GM21737 (cell line): ENCODE measurements around the gene LFNG.
"Not testable (repeated sequence)": the region's sequence is repeated elsewhere in the genome, so short reads cannot be mapped to it uniquely, and the experiment has no call there.

Source experiments
- ATAC-seq: cut with Tn5 transposase; IDR thresholded peaks from one replicate; pipeline ENCODE4 v1.9.1; 2021; ENCODE audit warnings: mild to moderate bottlenecking, moderate library complexity; ENCODE audit not compliant: unreplicated experiment

Gene LFNG

DNA sequence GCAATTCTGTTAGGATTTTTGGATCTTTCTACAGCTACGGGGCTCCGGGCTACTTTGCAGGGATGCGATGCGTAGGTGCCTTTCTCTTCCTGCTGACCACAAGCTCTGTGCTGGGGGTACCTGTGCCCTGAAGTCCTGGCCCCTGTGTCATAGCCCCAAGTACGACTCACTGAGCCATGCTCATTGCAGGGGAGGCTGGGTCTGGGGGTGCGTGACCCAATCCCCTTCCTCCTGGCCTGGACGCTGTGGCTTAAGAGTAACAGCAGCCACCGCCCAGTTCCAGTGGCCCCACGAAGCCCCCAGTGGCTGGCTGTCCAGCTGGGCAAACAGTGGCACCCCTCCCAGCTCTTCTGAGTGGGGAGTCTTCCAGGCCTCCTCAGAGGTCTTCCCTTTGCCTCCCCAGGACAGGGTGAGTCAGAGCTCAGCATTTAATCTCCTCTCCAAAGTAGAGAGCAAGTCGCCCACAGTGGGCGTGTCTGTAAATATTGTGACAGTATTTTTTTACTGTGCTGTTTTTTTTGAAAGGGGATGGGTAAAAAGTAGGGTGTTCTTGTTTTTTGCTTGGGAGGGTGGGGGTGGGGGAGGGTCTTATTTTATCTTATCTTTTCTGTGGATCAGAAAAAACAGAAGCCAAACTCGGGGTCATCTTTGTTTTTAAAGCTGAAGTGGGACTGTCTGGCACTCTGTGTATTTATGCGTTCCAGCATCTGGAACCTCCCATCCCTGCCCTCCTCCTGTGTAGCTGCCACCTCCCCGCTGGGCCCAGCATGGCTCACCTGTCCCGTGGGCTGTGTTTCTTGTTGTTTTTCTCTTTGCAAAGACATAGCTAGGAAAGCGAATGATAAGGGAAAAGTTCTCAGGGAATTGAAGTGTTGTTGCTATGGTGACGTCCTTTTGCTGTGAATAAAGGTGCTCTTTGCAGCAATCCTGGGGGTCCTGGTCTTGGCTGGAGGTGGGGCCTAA lies 8.2 kb downstream of the LFNG start:
- no peak for ATAC-seq

DNA sequence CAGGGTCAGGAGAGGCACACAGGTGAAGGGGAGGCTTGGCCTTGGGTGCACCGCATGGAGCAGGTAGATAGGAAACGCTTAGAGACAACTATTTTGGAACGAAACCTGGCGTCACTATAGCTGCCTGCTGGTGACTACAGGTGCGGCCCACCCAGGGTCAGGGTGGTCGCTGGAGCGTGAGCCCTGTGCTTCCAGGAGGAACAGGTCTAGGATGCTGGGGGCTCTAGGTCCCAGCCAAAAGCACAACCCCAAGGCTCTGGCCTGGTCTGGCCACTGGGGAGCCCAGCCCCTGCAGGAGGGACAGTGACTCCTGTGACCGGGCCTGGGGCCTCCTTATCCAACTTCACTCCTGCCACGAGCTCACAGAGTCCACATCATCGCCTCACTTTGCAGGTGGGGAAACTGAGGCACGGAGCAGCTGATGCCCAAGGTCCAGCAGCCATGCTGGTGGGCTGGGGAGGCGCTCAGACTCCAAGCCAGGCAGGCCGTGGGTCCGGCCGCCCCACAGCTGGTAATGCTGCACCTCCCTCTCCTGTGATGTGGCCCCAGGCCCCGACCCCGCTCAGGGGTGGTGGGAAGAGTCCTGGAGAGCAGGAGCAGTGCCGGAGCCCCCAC lies 9.0 kb downstream of the LFNG start:
- ATAC-seq, result no peak

DNA sequence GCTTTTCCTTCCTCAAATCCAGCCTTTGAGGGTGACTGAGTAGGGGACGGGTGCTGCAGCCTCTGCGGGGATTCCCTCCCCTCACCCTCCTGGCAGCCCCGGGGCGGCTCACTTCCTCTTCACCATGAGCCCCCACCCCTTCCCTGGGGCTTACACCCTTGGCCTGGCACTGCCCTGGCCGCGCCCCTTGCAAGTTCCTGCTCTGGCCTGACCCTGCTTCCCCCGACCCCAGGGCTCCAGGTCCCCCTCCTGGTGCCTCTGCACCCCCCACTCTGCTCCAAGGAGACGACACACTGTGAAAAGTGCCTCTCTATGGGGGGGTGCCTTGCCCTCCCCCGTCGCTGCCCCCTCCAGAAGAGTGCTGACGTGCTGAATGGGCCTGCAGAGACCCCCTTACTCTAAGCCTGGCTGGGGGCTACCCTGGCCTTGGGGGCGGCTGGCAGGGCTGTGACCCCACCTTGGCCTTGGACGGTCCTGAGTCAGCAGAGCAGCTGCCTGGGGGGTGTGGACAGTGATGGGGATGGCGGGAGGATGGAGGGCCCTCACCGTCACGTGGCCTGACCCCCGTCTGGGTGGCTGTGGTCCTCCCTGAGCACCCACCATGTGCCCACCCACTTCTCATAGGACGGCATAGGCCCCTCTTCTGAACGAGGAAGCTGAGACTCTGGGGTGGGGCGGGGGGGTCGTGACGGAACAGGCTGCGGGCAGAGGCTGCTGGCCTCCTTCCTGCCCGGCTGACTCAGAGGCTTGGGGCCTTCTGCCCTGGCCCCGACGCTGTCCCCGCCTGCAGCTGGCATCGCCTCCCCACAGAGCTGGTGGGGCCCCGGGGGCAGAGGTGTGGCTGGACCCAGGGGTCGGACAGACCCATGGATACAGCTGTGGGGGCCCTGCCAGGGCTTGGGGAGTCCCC lies 9.8 kb downstream of the LFNG start:
- ATAC-seq, result peak; percentile 47

DNA sequence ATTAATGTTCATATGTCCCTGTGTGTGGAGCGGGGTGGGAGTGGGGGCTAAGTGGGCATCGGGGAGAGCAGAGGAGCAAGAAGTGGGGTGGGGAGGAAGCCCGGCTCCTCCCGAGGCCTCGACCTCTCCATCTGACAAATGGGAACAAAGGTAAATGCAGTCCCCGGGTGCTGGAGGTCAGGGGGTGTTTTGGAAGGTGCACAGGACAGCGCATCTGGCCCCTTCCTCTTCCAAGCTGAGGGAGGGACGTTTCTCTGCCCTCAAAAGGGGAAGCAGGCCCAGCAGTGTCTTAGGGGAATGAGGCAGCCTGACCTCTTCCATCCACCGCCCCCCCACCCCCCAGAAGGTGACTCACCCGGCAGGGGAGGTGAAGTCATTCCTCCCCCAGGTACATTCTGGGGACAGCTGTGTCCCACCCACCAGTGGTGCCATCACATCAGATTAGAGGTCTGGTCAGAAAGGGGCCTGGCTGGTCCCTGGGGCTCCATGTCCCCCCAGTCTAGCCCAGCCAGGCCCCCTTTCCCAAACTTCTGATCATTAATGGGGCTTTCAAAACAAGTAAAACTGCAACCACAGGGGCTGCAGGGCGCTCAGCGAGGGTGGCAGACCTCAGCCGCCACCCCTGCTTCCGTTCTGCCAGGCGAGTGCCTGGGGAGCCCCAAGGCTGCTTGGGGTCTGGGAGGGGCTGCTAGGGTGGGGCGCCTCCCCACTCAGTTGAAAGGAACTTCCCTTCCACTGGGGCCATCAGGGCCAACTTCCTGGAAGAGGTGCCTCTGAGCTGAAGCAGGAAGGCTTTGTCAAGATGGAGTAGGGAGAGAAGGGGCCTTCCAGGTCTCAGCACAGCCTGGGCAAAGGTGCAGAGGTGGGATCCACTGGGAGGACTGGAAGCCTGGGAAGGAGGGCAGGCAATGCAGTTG lies 10.8 kb downstream of the LFNG start:
- no peak for ATAC-seq

DNA sequence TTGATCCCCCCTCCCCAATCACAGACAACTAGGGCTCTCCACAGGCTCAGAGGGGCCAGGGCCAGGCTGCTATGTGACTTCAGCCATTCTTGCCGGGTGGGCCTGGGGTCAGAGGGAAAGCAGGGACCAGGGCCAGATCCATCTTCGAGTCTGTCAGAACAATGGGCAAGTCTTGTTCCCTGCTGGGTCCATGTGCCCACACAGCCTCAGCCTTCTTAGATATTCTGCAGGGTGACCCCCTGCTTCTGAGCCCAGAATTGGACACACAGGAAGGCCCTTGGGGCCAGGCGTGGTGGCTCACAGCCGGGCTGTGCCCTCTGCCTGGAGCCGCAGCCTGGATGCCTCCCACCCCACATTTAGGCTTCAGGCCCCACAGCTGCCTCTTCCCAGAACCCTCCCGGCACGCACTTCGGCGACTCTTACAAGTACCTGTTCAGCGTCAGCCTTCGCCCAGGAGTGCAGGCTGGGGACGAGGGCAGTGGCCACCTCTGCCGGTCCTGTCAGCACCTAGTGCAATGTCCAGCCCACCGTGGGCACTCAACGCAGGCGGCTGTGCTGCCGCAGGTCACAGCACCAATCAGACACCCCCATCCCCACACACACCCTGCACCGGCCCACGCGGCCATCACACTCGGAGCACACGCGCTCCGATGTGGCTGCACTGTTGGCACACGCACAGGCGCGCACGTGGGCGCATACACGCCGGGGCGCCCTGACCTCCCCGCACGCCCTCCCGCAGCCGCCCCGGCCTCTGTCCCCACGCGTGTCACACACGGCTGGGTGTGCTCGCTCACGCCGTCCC lies 11.6 kb downstream of the LFNG start:
- not testable (repeated sequence) for ATAC-seq

DNA sequence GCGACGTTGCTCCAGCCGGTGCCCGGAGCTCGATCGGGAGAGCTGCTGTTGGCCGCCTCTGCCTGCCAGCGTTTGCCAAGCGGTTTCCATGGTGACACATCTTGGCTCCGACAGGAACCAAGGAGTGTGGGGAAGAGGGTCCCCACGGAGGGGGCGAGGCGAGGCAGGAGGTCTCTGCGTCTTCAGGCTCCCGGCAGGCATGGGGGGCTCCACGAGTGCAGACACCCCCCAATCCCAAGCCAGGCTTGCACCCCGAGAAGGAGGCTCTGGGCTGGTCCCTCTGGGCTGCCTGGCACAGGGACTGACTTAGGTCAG lies 12.2 kb downstream of the LFNG start:
- ATAC-seq, result not testable (repeated sequence)

DNA sequence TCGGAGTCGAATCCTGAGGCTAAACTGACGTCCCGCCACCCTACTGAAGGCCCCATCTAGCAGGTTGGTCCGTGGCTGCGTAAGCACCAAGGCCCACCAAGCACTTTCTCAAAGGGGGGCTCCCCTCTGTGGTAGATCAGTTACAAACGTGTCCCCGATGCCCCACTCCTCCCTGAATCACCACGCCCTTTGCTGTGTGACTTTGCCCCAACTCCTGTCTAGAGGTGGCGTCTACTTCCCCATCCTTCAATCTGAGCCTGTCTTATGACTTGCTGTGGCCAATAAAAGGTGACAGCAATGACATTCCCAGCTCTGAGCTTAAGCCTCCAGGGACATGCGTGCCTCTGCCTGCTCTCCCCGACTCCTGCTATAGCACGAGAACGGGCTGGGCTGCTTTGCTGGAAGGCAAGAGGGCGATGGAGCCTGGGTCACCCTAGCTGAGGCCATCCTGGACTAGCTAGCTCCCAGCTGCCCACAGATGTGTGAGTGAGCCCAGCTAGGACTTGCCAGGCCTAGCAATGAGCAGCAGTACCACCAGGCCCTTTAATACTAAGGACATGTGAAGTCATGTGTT lies 12.7 kb downstream of the LFNG start:
- not testable (repeated sequence) for ATAC-seq

DNA sequence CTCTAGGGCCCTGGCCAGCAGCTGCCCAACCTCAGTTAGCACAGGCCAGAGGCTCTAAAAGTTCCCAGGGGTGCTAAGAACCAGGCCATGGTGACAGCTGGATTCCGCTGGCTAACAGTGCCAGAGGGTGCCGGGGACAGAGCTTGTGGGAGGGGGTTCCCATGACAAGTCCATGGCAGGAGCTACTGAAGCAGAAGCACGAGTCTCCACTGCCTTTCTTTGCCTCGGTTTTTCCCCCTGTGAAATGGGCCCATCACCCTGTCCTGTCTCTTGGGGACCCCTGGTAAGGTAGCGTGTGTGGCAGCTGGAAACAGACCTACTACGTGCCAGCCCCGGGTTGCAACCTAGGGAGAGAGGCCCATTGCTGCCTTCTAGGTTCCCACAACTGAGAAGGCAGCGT lies 13.2 kb downstream of the LFNG start:
- ATAC-seq, result not testable (repeated sequence)

DNA sequence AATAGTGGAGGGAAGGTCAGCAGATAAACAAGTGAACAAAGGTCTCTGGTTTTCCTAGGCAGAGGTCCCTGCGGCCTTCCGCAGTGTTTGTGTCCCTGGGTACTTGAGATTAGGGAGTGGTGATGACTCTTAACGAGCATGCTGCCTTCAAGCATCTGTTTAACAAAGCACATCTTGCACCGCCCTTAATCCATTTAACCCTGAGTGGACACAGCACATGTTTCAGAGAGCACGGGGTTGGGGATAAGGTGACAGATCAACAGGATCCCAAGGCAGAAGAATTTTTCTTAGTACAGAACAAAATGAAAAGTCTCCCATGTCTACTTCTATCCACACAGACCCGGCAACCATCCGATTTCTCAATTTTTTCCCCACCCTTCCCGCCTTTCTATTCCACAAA lies 14.0 kb downstream of the LFNG start:
- not testable (repeated sequence) for ATAC-seq

DNA sequence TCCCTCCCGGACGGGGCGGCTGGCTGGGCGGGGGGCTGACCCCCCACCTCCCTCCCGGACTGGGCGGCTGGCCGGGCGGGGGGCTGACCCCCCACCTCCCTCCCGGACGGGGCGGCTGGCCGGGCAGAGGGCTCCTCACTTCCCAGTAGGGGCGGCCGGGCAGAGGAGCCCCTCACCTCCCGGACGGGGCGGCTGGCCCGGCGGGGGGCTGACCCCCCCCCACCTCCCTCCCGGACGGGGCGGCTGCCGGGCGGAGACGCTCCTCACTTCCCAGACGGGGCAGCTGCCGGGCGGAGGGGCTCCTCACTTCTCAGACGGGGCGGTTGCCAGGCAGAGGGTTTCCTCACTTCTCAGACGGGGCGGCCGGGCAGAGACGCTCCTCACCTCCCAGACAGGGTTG lies 14.6 kb downstream of the LFNG start:
- not testable (repeated sequence) for ATAC-seq

DNA sequence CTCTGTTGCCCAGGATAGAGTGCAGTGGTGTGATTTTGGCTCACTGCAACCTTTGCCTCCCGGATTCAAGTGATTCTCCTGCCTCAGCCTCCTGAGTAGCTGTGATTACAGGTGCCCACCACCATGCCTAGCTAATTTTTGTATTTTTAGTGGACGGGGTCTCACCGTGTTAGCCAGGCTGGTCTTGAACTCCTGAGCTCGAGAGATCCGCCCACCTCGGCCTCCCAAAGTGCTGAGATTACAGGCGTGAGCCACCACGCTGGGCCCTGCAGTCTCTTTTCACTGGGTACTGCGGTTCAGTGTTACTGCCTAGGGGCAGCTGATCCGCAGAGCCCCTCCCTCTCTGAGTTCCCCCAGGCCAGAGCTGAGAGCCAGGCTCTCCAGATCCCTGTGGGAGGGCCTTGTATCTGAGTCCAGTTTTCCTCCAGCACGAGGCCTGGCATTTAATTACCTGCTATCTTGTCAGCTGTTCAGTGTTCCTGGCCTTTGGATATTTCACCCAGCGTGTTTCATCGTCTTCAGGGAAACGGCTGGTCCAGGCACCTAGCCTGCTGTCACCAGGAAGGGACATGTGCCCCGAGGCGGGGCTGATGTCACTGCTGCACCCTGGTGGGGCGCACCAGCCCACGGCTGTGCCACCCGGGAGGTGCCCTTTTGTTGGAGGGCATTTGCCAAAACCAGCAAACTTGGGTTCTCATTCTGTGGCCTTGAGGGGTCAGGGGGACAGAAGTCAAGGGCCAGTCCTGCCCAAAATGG lies 16.5 kb downstream of the LFNG start:
- ATAC-seq, result not testable (repeated sequence)

DNA sequence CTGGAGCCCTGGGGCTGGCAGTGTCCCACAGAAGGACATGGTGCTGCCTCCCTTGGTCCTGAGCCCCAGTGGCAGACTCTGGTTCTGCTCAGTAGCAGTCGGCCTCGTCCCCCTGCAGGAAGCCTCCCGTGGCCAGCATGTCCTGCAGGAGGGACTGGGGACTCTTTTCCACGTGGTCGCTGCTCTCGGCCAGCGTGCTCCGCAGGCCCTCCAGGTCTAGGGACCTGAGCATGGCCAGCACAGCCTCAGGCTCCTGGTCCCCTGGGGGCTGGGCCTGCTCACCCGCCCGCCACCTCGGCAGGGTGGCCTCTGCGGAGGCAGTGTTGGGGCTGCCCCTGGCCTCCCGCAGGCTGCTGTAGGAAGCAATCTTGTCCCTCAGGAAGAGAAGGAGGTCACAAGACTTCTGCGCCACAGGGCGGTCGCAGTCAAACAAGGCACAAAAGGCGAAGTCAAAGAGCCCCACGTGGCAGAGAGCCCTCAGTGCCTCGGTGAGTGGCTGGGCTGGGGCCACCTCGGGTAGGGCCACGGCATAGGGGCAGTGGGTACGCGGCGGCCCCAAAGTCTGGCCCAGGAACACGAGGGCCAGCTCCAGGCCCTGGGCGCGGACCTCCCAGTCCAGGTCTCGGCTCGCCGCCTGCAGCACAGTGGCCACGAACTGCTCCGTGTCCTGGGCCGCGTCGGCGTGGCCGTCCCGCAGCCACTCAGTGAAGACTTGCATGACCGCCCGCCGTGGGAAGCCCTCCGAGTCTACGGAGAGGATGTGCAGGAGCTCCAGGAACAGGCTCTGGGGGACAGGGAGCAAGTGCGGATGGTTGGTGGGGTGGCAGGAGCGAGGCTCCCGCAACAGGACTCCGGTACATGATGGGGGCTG lies 18.6 kb downstream of the LFNG start:
- ATAC-seq, result no peak

DNA sequence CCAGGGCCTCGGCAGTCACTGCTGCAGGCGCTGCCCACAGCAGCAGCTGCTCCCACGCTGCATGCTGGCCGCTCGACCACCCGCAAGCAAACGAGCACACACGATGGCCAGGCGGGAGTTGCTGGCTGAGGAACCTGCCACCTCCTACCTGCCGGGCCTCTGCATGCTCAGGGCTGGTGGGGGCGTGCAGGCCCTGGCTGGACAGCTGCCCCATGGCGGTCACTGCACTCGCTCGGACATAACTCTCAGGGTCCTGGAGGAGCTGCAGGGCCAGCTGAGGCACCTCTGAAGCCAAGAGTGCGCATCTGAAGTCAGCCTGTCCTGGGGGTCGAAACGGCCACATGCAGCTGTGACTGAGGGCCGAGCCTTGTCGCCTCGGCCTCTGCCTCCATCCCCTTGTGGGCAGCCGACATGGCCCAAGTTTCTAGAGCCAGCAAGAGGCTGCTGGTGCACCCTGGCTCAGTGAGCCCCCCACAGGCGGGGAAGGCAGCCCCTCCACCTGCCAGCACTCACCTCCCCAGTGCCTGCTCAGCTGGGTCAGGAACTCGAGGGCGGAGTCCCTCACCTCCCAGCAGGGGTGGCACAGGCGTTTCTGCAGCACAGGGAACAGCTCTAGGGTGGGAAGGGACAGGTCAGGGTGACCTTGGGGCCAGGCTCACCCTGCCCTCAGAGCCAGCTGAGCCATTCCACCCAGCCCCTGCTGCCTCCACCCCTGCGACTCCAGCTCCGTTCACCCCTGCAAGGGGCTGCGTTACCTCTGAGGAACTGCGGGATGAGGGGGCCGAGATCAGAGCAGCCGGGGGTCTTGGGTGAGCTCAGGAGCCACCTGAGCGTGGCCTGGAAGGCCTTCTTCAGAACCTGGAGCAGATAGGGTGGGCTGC lies 19.7 kb downstream of the LFNG start:
- ATAC-seq, result no peak

DNA sequence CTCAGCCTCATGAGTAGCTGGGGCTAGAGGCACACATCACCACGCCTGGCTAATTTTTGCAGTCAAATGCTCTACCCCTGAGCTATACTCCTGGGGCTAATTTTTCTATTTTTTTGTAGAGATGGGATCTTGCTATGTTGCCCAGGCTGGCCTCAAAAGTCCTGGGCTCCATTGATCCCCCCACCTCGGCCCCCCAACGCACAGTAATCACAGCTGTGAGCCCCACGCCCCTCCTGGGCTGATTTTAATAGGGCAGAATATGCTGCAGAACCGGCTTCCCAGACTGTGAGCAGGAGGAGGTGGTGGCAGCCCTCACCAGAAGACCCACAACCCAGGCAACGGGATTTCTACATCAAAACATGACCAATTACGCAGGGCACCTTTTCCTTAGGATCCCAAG lies 20.6 kb downstream of the LFNG start:
- ATAC-seq, result no peak

DNA sequence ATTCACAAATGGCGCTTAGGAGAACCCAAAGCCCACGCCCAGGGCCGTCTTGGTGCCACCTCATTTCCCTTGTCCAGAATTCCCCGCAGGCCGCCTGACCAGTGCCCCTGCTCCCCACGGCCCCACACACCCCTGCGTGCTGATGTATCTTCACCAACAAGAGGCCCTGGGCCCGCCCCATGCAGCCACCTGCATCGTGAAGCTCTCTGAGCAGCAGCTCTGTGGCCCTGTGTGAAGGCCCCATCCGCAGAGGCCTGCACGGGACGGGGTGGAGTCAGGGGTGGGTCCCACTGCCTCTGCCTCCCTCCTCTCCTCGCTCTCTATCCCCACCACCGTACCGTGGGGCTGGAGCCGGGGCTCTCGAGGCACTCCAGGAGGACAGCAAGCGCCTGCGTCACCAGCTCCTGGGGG lies 21.1 kb downstream of the LFNG start:
- ATAC-seq, result no peak

DNA sequence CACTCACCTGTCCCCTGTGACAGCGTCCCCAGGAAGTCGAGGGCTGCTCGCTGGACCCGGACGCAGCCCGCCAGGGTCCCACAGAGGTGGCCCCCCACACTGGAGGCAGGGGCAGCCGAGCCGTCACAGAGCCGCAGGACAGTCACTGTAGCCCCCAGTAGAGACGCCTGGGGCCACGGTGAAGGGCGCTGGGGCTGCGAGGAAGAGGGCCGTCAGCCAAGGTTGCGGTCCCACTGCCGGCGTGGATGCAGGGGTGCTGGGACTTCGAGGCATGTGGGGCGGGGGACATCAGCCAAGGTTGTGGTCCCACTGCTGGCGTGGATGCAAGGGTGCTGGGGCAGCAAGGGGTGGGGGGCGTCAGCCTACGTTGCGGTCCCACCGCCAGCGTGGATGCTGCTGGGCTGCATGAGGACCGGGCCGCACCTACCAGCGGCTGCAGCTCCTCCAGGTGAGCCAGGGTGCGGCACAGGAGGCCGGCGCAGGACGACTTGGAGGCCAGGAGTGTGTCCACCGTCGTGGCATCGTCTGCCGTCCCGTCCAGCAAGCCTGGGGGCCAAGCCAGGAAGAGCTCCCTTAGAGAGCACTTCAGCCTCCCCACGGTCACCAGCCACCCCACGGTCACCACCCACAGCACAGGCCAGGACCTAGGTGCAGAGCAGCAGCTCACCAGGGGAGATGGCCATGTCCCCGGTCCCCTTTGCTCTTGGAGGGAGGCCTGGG lies 21.9 kb downstream of the LFNG start:
- no peak for ATAC-seq
